ENCODE data around the gene TBPL1. TPM values are rescaled to one million over a fixed set of nuclear protein-coding genes. Genes with fewer than 3 reads are reported as not detected.

TBPL1 gene
- total and polyA plus RNA-seq, 4 donors, result 20.1 to 28.5 (median 21.5) TPM

GRCh38 chr6:134029495-134030455, 76.8 kb downstream of the TBPL1 start:
- ATAC-seq (ENCODE audit: low FRiP score) (no peak), DNase-seq (no peak)
- peaks cover 0 to 8% of the 10 kb centered on the region in 2 donors for H3K36me3 ChIP-seq (ENCODE audit: control insufficient read depth in 1 of 2, insufficient read depth in 2 of 2, low read length in 1 of 2)
- H3K4me3 ChIP-seq (ENCODE audit: low read length in 2 of 2), result no peak overlapping the region
- peaks cover 0 to 1% of the 10 kb centered on the region in 2 donors for H3K4me1 ChIP-seq (ENCODE audit: control insufficient read depth in 1 of 2, insufficient read depth in 2 of 2, low read length in 2 of 2)
- no peaks in the 10 kb centered on the region for H3K27me3 ChIP-seq (ENCODE audit: control insufficient read depth in 1 of 2, insufficient read depth in 2 of 2, low read length in 1 of 2)
- H3K27ac ChIP-seq (ENCODE audit: low read depth in 1 of 2, low read length in 2 of 2), result no peak overlapping the region
- H3K9me3 ChIP-seq (ENCODE audit: control insufficient read depth, low read length), result no peaks in the 10 kb centered on the region
- 85% methylated on average over 6 of the region's 6 CpGs for WGBS, 2 donors
- intact Hi-C loops (cut with DNase I), result no loop called here

DNA sequence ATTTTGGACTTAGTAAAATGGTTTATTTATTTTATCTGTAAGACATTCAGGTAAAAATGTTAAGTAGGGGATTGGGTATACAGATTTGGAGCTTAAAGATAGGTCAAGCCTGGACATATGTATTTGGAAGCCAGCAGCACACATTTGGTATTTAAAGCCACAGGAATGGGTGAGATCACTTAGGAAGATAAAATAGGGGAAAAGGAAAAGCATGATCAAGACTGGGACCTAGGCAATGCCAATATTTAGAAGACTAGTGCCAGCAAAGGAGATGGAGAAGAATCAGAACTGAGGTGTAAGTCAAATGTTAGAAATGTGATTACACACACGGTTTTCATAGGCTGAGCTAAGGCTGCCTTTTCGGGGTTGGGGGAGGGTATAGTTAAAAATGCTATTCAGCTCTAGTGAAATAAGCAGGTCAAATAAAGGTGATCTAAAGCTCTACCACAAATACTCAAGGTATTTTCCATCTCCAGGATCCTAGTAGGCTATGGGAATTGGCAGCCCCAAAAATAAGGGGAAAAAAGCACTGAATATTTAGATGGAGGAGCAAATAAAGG, 78.8 kb downstream of the TBPL1 start:
- Histone ChIP-seq H3K27me3 (ENCODE audit: control insufficient read depth in 1 of 2, insufficient read depth in 2 of 2, low read length in 1 of 2) (no peaks in the 10 kb centered on the region), H3K9me3 (ENCODE audit: control insufficient read depth, low read length) (no peaks in the 10 kb centered on the region), H3K27ac (ENCODE audit: low read depth in 1 of 2, low read length in 2 of 2) (no peak overlapping the region), H3K4me3 (ENCODE audit: low read length in 2 of 2) (no peak overlapping the region), H3K4me1 (ENCODE audit: control insufficient read depth in 1 of 2, insufficient read depth in 2 of 2, low read length in 2 of 2) (peaks cover 0 to 2% of the 10 kb centered on the region in 2 donors), H3K36me3 (ENCODE audit: control insufficient read depth in 1 of 2, insufficient read depth in 2 of 2, low read length in 1 of 2) (peaks cover 0 to 6% of the 10 kb centered on the region in 2 donors)
- ATAC-seq (ENCODE audit: low FRiP score) (no peak), DNase-seq (no peak)
- intact Hi-C loops (cut with DNase I), result no loop called here
- WGBS, 2 donors, result 70 to 81% methylated on average over 2 of the region's 2 CpGs

GRCh38 chr6:134034478-134034877, 81.5 kb downstream of the TBPL1 start:
- no peak overlapping the region for H3K4me3 ChIP-seq (ENCODE audit: low read length in 2 of 2)
- DNase-seq (no peak), ATAC-seq (ENCODE audit: low FRiP score) (no peak)
- intact Hi-C loops (cut with DNase I), result no loop called here
- peaks cover 0 to 2% of the 10 kb centered on the region in 2 donors for H3K4me1 ChIP-seq (ENCODE audit: control insufficient read depth in 1 of 2, insufficient read depth in 2 of 2, low read length in 2 of 2)
- H3K27me3 ChIP-seq (ENCODE audit: control insufficient read depth in 1 of 2, insufficient read depth in 2 of 2, low read length in 1 of 2), result no peaks in the 10 kb centered on the region
- no peaks in the 10 kb centered on the region for H3K9me3 ChIP-seq (ENCODE audit: control insufficient read depth, low read length)
- H3K36me3 ChIP-seq (ENCODE audit: control insufficient read depth in 1 of 2, insufficient read depth in 2 of 2, low read length in 1 of 2), result peaks cover 0 to under 1% of the 10 kb centered on the region in 2 donors
- 89 to 92% methylated on average over 1 of the region's 1 CpG for WGBS, 2 donors
- no peak overlapping the region for H3K27ac ChIP-seq (ENCODE audit: low read depth in 1 of 2, low read length in 2 of 2)

- no peaks in the 10 kb centered on the region for H3K9me3 ChIP-seq (ENCODE audit: control insufficient read depth, low read length)
- no peak overlapping the region for H3K27ac ChIP-seq (ENCODE audit: low read depth in 1 of 2, low read length in 2 of 2)
- intact Hi-C loops (cut with DNase I), result no loop called here
- no peak overlapping the region for H3K4me3 ChIP-seq (ENCODE audit: low read length in 2 of 2)
- peaks cover 0 to 2% of the 10 kb centered on the region in 2 donors for H3K4me1 ChIP-seq (ENCODE audit: control insufficient read depth in 1 of 2, insufficient read depth in 2 of 2, low read length in 2 of 2)
- no peak for DNase-seq
- H3K27me3 ChIP-seq (ENCODE audit: control insufficient read depth in 1 of 2, insufficient read depth in 2 of 2, low read length in 1 of 2), result no peaks in the 10 kb centered on the region
- ATAC-seq (ENCODE audit: low FRiP score), result no peak
- 54 to 61% methylated on average over 7 of the region's 7 CpGs for WGBS, 2 donors
- H3K36me3 ChIP-seq (ENCODE audit: control insufficient read depth in 1 of 2, insufficient read depth in 2 of 2, low read length in 1 of 2), result peaks cover 0 to 2% of the 10 kb centered on the region in 2 donors
These were observed 82.2 kb downstream of the TBPL1 start for GRCh38 chr6:134034961-134035822.

- no peak overlapping the region for H3K27ac ChIP-seq (ENCODE audit: low read depth in 1 of 2, low read length in 2 of 2)
- peaks cover 0 to 2% of the 10 kb centered on the region in 2 donors for H3K36me3 ChIP-seq (ENCODE audit: control insufficient read depth in 1 of 2, insufficient read depth in 2 of 2, low read length in 1 of 2)
- intact Hi-C loops (cut with DNase I), result no loop called here
- no peaks in the 10 kb centered on the region for H3K9me3 ChIP-seq (ENCODE audit: control insufficient read depth, low read length)
- ATAC-seq (ENCODE audit: low FRiP score) (no peak), DNase-seq (no peak)
- WGBS, 2 donors, result 54 to 64% methylated on average over 3 of the region's 3 CpGs
- no peaks in the 10 kb centered on the region for H3K27me3 ChIP-seq (ENCODE audit: control insufficient read depth in 1 of 2, insufficient read depth in 2 of 2, low read length in 1 of 2)
- no peak overlapping the region for H3K4me3 ChIP-seq (ENCODE audit: low read length in 2 of 2)
- peaks cover 0 to 2% of the 10 kb centered on the region in 2 donors for H3K4me1 ChIP-seq (ENCODE audit: control insufficient read depth in 1 of 2, insufficient read depth in 2 of 2, low read length in 2 of 2)
These were observed 82.8 kb downstream of the TBPL1 start for GRCh38 chr6:134035823-134036296.

- Histone ChIP-seq H3K4me1 (ENCODE audit: control insufficient read depth in 1 of 2, insufficient read depth in 2 of 2, low read length in 2 of 2) (peaks cover 0 to 2% of the 10 kb centered on the region in 2 donors), H3K36me3 (ENCODE audit: control insufficient read depth in 1 of 2, insufficient read depth in 2 of 2, low read length in 1 of 2) (peaks cover 0 to 2% of the 10 kb centered on the region in 2 donors), H3K4me3 (ENCODE audit: low read length in 2 of 2) (no peak overlapping the region), H3K27ac (ENCODE audit: low read depth in 1 of 2, low read length in 2 of 2) (no peak overlapping the region), H3K27me3 (ENCODE audit: control insufficient read depth in 1 of 2, insufficient read depth in 2 of 2, low read length in 1 of 2) (no peaks in the 10 kb centered on the region), H3K9me3 (ENCODE audit: control insufficient read depth, low read length) (no peaks in the 10 kb centered on the region)
- no peak for ATAC-seq (ENCODE audit: low FRiP score)
- 87 to 88% methylated on average over 1 of the region's 1 CpG for WGBS, 2 donors
- intact Hi-C loops (cut with DNase I), result no loop called here
- DNase-seq, result no peak
These were observed 86.1 kb downstream of the TBPL1 start for GRCh38 chr6:134039116-134039515.

Other genes with a start within 250 kb of the TBPL1 start
- under 1 TPM; 0.29 to 0.63 TPM for gene TCF21, start 64.1 kb upstream of the TBPL1 start, total RNA-seq
- under 1 TPM; 0.36 to 0.63 TPM for gene TCF21, start 64.1 kb upstream of the TBPL1 start, polyA plus RNA-seq
- gene SLC2A12, start 99.4 kb downstream of the TBPL1 start, total RNA-seq, result 1 to 10 TPM; 3.0 to 5.0 TPM
- gene SLC2A12, start 99.4 kb downstream of the TBPL1 start, polyA plus RNA-seq, result 1 to 10 TPM; 1.8 to 3.2 TPM